ENCODE measurements around the gene HMGB4.

The HMGB4 gene, protein sequence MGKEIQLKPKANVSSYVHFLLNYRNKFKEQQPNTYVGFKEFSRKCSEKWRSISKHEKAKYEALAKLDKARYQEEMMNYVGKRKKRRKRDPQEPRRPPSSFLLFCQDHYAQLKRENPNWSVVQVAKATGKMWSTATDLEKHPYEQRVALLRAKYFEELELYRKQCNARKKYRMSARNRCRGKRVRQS

GRCh38 chr1:33863779-33864178 is at the start of gene HMGB4:
TSS of gene HMGB4 (plus strand) at chr1:33864079. CDS start at chr1:33864192, 113 bp downstream.
- no peak for DNase-seq (ENCODE audit: low read depth in 2 of 2)

- no peak for DNase-seq (ENCODE audit: low read depth in 2 of 2)
These were observed 49.7 kb upstream of the HMGB4 start for GRCh38 chr1:33814166-33814565.

DNA sequence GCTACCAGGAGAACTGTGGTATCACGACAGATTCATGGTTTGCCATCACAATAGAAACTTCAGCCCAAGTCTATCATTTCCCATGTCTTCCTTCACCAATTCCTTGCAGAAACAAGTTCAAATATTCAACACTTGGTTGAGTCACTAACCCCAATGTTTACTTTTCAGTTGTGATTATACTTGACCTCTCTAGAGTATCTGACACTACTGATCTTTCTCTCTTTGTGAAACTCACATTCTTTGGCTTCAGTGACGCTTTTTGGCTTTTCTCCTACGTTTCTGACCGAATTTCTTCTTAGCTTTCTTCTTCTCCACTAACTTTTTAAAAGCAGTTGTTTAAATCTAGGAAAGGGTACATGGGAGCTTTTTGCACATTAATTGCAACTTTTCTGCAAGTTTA is 48.8 kb upstream of the HMGB4 start:
- no peak for DNase-seq (ENCODE audit: low read depth in 2 of 2)

GRCh38 chr1:33818071-33818470 is 45.8 kb upstream of the HMGB4 start:
- DNase-seq (ENCODE audit: low read depth in 2 of 2) = no peak

DNA sequence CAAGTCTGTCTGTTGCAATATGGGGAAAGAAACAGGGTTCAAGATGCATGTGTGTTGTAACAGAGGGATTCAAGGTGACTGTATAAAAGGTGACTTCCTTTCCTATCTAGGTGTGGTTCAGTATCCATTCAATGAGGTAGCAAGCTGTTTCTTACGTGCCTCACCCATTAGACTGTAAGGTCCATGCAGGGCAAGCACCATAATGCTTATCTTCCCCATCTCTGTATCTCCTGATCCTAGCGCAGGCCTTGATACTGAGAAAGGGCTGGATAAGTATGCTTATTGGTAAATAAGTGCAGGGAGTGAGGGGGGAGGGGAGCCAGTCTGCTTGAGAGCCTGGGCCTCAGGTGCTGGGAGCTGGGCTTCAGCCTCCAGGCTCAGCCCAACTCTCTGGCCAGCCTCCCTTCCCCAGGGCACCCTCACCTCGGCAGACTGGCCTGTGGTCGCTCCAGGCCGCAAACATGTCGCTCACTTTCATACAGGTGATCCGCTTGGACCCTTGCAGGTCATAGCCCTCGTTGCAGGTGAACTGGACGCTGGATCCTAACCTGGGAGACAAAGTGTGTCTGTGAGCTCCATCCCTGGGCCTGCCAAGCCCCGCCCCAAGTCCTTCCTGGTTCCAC is 44.5 kb upstream of the HMGB4 start:
- DNase-seq (ENCODE audit: low read depth in 2 of 2) = no peak

- DNase-seq (ENCODE audit: low read depth in 2 of 2) = no peak
These were observed 44.0 kb upstream of the HMGB4 start for GRCh38 chr1:33819913-33820311.

- DNase-seq (ENCODE audit: low read depth in 2 of 2) = no peak
These were observed 43.1 kb upstream of the HMGB4 start for GRCh38 chr1:33820804-33821203.

DNA sequence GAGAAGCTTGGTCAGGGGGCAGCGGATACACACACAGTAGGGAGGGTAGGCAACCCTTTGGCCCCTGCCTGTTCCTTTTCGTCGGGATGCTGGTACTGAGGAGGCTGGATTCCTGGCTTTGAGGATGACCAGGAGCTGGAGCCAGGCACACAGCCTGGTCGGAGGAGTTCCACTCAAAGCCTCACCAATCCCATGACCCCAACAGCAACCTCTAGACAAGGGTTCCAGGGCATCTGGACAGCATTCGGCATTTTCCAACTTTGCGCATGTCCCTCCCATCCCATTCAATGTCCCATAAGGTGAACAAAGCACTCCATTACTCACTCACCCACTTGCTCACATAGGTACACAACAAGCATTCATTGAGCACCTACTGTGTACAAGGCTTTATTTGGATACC is 42.6 kb upstream of the HMGB4 start:
- DNase-seq (ENCODE audit: low read depth in 2 of 2) = no peak

- no peak for DNase-seq (ENCODE audit: low read depth in 2 of 2)
These were observed 41.5 kb upstream of the HMGB4 start for GRCh38 chr1:33822396-33822795.

DNA sequence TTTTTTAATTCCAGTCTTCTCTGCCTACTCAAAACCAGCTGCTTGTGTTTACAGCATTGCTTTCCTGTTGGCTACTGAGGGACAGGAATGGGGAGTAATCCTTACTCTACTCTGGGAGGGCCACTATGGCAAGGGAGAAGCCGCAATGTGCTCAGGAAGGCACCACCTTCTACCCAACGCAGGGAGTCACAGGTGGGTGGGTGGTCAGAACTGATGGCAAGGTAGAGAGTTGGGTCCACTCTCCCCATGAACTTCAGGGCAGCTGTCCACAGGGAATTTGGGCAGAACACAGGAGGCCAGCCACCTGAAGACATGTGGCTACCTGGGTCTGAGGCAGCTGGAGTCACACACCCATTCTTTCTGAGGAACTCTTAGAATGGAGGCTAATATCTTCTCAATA is 40.5 kb upstream of the HMGB4 start:
- no peak for DNase-seq (ENCODE audit: low read depth in 2 of 2)

- DNase-seq (ENCODE audit: low read depth in 2 of 2) = no peak
These were observed 40.0 kb upstream of the HMGB4 start for GRCh38 chr1:33823830-33824229.

DNA sequence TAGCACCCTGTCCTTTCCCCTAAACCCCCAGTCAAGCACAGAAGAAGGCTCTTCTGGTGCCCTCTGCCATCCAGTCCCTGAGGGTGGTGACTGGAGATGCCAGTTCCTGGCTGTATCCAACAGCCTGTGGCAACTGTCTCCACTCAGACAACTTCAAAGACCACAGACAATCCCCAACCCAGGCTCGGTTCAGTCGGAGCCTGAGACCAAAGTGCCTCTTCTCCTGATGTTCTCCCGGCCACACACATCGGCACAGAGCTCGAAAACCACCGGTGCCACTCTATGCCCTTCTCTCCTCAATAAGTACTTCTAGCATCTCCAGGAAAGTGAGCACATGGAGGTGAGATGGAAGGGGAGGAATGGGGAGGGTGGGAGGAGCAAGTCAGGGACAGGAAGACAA is 39.6 kb upstream of the HMGB4 start:
- no peak for DNase-seq (ENCODE audit: low read depth in 2 of 2)

DNA sequence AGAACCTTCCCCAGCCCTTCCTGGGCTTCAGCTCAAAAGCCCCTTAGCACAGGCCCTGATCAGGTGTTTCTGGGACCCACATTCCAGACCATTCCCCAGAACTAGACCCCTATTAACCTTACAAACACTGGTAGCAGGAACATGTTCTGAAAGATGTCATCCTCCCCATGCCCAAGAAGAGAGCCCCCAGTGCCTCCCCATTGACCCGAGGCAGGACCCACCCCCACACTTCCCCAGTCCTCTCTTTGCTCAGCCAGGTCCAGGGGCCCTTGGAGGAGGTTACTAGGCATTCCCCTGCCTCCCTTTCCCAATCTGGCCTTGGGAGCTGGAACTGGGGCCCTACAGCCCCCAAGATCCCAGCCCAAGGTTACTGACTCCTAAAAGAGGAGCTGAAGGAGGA is 38.9 kb upstream of the HMGB4 start:
- DNase-seq (ENCODE audit: low read depth in 2 of 2) = no peak

DNA sequence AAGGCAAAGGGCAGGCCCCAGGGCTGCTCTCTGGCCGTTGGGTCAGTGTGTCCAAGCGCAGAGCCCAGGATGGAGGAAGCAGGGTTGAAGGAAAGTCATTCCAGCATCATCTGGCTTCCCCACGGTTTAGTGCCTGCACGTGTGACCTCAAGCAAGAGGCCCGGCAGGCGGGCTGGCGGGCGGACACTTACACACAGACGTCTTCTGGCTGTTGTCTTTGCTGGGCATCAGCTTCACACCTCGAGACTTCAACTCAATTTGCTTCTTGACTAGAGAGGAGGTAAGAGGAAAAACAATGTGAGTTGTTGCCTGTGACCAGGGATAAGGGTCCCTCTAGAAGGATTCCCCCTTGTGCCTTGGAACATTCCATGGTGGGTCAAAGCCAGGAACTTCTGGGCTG is 38.4 kb upstream of the HMGB4 start:
- DNase-seq (ENCODE audit: low read depth in 2 of 2) = no peak

GRCh38 chr1:33826311-33826710 is 37.6 kb upstream of the HMGB4 start:
- DNase-seq (ENCODE audit: low read depth in 2 of 2) = no peak

DNA sequence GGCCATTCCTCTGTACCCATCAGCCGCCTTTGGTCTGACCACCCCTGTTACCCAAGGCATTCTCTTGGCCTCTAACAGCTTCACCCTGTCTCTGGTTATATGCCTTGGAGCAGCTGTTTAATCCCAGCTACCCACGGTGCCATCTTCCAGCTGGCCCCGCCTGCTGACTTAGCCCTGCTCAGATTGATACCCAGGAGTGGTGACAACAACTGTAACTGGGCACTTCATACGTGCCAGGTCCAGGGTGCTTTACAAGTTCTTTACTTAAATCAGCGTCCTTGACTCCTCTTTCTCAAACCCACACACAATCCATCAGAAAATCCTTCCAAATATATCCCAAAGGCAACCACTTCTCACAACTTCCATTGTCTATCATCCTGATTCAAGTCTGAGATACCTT is 37.2 kb upstream of the HMGB4 start:
- DNase-seq (ENCODE audit: low read depth in 2 of 2) = no peak

- no peak for DNase-seq (ENCODE audit: low read depth in 2 of 2)
These were observed 35.8 kb upstream of the HMGB4 start for GRCh38 chr1:33828059-33828458.

DNA sequence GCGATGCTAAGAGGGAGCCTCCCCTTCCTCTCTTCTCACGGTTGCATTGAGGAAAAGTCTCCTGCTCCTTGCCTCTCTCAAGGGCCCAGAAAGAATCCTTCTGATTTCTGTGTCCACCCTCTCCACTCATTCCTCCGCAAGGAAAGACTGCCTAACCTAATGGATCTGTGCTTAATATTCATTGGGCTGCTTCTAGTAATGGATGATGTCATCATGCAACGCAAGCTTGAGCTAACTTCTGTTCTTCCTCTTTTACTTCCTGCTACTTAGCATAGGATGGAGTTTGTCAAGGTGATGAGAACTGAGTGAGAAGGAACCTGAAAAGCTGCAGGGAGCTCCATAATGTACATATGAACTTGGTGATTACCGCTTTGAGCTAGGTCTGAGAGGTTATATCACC is 35.2 kb upstream of the HMGB4 start:
- no peak for DNase-seq (ENCODE audit: low read depth in 2 of 2)

GRCh38 chr1:33836911-33837310 is 27.0 kb upstream of the HMGB4 start:
- DNase-seq (ENCODE audit: low read depth in 2 of 2) = no peak

GRCh38 chr1:33837635-33838034 is 26.2 kb upstream of the HMGB4 start:
- no peak for DNase-seq (ENCODE audit: low read depth in 2 of 2)

GRCh38 chr1:33841494-33841893 is 22.4 kb upstream of the HMGB4 start:
- DNase-seq (ENCODE audit: low read depth in 2 of 2) = no peak

GRCh38 chr1:33842348-33842747 is 21.5 kb upstream of the HMGB4 start:
- DNase-seq (ENCODE audit: low read depth in 2 of 2) = no peak

DNA sequence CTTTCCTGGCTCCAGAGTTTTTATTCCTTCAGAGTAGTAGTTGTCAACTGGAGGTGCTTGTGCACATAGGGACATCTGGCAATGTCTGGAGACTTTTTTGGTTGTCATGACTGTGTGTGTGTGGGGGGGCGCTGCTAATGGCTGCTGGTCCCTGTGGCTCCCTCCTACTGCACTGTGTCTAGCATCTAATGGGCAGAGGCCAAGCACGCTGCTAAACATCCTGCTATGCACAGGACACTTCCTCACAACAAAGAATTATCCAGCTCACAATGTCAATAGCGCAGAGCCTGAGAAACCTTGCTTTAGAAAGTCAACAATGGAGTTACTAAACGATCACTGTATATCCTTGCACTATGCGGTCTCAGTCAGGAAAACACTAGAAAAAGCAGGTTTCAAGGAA is 19.7 kb upstream of the HMGB4 start:
- no peak for DNase-seq (ENCODE audit: low read depth in 2 of 2)

GRCh38 chr1:33846861-33847260 is 17.0 kb upstream of the HMGB4 start:
- DNase-seq (ENCODE audit: low read depth in 2 of 2) = no peak

Measured in stimulated activated CD8-positive, alpha-beta memory T cell treated with anti-CD3 and anti-CD28 coated beads, Interleukin-15, amount 100 ng/mL, for 48 hours (primary cell).